Nephron (organoid): Measurements from ENCODE around the gene CECR2.

Source experiments
- H3K27ac Mint-ChIP-seq, 3 experiments: 2 replicates each; pipeline ENCODE4 v1.8.0; 2020; ENCODE audit warnings: mixed read lengths in 3 of 3, mild to moderate bottlenecking in 2 of 3, moderate library complexity in 1 of 3
- H3K27me3 Mint-ChIP-seq: 2 replicates; pipeline ENCODE4 v1.8.0; 2021; ENCODE audit warnings: low read depth, mild to moderate bottlenecking, moderate library complexity, mixed read lengths
- H3K36me3 Mint-ChIP-seq: 2 replicates; pipeline ENCODE4 v1.8.0; 2020; ENCODE audit warnings: low read depth, mixed read lengths
- H3K4me1 Mint-ChIP-seq: 2 replicates; pipeline ENCODE4 v1.8.0; 2020; ENCODE audit warnings: mixed read lengths
- H3K4me3 Mint-ChIP-seq, 3 experiments: 2 replicates each; pipeline ENCODE4 v1.8.0; 2020; ENCODE audit warnings: mild to moderate bottlenecking in 3 of 3, mixed read lengths in 3 of 3, moderate library complexity in 2 of 3
- H3K9me3 Mint-ChIP-seq: 2 replicates; pipeline ENCODE4 v1.8.0; 2020; ENCODE audit warnings: mixed read lengths
- TF ChIP-seq, protein P1 (sequence below), 3 experiments: fragments of 200-600 bp; sonication (generic); IDR thresholded peaks; one replicate each; pipeline ENCODE4 v1.5.0; 2021; ENCODE audit warnings: antibody characterized with exemption in 3 of 3; ENCODE audit not compliant: unreplicated experiment in 3 of 3

Gene CECR2

DNA sequence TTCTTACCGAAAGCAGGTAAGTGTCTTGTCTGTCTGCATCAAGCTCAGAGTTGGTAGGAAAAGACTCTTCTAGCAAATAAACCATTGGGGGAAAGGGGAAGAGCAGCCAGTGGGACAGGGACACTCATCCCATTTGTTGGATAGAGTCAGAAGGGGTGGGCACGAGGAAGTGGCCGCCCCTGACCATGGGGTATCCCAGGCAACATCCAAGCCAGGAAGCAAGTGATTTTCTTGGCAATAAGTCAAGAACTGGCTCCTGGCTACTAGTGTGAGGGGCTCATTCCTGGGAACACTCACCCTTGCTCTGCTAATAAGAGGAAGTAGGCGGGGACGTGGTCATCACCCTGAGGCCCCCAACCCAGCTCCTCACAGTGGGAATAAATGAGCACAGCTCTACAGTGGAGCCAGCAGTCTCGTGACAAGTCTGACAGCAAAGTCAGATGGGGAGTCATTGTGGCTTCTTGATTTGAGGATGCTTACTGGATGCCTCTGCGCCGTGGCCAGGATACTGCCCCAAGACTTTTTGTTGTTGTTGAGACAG lies 200.8 kb downstream of the CECR2 start:
- Mint-ChIP-seq H3K4me3 (peak overlapping the region; percentile 34 to 65 (median 47)), H3K4me1 (peaks cover 41% of the 10 kb centered on the region), H3K36me3 (no peaks in the 10 kb centered on the region), H3K27me3 (no peaks in the 10 kb centered on the region), H3K27ac (peak overlapping the region; percentile 89 to 95 (median 94)), H3K9me3 (no peaks in the 10 kb centered on the region)
- TF ChIP-seq, protein P1, sequence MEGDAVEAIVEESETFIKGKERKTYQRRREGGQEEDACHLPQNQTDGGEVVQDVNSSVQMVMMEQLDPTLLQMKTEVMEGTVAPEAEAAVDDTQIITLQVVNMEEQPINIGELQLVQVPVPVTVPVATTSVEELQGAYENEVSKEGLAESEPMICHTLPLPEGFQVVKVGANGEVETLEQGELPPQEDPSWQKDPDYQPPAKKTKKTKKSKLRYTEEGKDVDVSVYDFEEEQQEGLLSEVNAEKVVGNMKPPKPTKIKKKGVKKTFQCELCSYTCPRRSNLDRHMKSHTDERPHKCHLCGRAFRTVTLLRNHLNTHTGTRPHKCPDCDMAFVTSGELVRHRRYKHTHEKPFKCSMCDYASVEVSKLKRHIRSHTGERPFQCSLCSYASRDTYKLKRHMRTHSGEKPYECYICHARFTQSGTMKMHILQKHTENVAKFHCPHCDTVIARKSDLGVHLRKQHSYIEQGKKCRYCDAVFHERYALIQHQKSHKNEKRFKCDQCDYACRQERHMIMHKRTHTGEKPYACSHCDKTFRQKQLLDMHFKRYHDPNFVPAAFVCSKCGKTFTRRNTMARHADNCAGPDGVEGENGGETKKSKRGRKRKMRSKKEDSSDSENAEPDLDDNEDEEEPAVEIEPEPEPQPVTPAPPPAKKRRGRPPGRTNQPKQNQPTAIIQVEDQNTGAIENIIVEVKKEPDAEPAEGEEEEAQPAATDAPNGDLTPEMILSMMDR (IDR thresholded peaks at IDR 0.05; ENCODE audit: unreplicated experiment in 3 of 3): no peak

DNA sequence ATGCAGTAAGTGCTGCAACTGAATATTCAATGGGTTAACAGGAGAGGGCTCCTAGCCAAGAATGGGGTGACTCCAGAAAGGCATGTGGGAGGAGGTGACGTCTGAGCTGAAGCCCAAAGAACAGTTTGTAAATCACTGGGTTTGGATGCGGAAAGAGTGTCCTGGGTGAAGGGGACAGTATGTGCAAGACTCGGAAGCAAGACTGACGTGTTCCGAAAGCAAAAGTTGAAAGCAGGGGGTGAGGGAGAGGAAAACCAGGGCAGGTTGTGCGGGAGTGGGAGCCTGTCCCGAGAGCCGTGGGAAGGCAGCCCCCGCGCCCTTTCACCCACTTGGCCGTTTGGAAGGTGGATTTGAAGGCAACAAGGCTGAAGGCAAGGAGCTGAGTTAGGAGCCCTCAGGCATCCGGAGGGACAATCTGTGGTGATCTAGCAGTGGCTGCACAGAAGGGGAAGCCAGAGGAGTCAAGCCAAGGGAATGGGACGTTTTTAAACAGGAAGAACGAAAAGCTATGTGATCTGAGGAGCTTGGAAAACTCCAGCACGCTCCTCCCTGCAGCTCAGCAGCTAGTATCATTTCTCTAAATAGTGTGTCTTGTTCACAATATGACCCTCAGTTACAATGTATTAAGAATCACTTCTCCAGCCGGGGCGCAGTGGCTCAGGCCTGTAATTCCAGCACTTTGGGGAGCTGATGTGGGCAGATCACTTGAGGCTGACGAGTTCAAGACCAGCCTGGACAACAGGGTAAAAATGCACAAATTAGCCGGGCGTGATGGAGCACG lies 201.8 kb downstream of the CECR2 start:
- peaks cover 39% of the 10 kb centered on the region for H3K4me1 Mint-ChIP-seq
- peak overlapping the region; percentile 94 to 95 (median 95) for H3K27ac Mint-ChIP-seq
- TF ChIP-seq, protein P1 (IDR thresholded peaks at IDR 0.05; ENCODE audit: unreplicated experiment in 3 of 3): no peak
- H3K36me3 Mint-ChIP-seq: no peaks in the 10 kb centered on the region
- no peaks in the 10 kb centered on the region for H3K9me3 Mint-ChIP-seq
- no peaks in the 10 kb centered on the region for H3K27me3 Mint-ChIP-seq
- peak overlapping the region; percentile 60 to 77 (median 65) for H3K4me3 Mint-ChIP-seq

DNA sequence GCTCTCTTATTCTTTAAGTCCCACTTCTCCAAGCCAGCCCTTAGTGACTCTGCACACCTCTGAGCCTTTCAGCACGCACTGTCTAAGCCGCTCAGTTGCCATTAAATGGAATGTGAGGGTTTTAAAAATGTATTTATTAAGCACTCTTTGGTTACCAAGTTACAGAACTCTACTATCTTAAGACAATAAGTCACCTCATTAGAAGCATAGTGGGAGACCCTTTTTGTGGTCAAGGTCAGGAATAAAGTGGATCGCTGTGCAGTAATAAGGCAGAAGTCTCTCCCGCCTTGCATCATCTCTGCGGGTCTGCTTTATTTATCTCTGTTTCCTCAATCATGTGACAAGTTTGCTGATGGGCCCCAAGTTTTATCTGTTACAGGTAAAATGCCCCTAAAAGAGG lies 205.9 kb downstream of the CECR2 start:
- Mint-ChIP-seq H3K27ac (peak overlapping the region in 2 of 3 experiments; percentile 35 to 72), H3K27me3 (no peaks in the 10 kb centered on the region), H3K4me3 (no peak overlapping the region), H3K4me1 (peaks cover 22% of the 10 kb centered on the region), H3K36me3 (no peaks in the 10 kb centered on the region), H3K9me3 (no peaks in the 10 kb centered on the region)
- TF ChIP-seq, protein P1 (IDR thresholded peaks at IDR 0.05; ENCODE audit: unreplicated experiment in 3 of 3): no peak

DNA sequence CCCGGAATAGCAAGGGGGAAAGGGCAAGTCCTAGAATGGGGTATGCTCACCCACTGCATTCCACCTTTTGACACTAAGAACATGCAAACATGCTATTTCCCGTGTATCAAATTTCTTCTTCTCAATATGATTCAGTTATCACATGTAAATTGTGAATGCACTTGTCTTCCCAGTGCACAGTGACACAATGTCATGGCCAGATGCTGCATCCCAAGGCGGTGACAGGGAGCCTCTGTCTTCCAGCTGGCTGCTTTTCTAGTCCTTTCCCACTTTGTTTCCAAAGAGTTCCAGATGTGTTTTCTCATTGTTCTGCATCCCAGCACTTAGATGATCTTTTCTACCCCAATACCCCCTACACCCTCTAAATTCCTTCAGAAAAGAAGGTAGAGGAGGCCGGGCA lies 206.4 kb downstream of the CECR2 start:
- no peak overlapping the region for H3K4me3 Mint-ChIP-seq
- peak overlapping the region in 2 of 3 experiments; percentile 35 to 72 for H3K27ac Mint-ChIP-seq
- no peaks in the 10 kb centered on the region for H3K9me3 Mint-ChIP-seq
- H3K4me1 Mint-ChIP-seq: peaks cover 19% of the 10 kb centered on the region
- TF ChIP-seq, protein P1 (IDR thresholded peaks at IDR 0.05; ENCODE audit: unreplicated experiment in 3 of 3): no peak
- no peaks in the 10 kb centered on the region for H3K36me3 Mint-ChIP-seq
- no peaks in the 10 kb centered on the region for H3K27me3 Mint-ChIP-seq

DNA sequence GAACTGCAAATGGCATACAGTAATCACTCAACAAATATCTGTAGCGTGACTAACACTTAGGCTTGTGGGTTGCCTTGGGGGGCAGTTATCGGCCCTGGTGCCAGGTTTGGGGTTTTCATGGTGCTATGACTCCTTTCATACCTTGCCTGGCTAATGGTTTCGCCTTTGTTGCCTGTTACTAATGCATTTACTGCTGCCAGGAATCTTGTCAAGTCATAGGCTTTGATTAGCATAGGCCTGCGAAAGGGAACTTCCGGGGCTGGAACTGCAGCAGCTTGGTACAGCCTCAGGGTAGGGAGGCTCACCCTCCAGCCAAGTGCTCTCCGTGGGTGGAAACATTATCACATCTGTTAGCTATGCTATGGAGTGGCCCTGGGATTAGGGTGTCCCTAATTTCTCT lies 207.2 kb downstream of the CECR2 start:
- Mint-ChIP-seq H3K27ac (peak overlapping the region in 1 of 3 experiments; percentile 51), H3K4me3 (no peak overlapping the region), H3K27me3 (no peaks in the 10 kb centered on the region), H3K4me1 (peaks cover 12% of the 10 kb centered on the region), H3K36me3 (no peaks in the 10 kb centered on the region), H3K9me3 (no peaks in the 10 kb centered on the region)
- TF ChIP-seq, protein P1 (IDR thresholded peaks at IDR 0.05; ENCODE audit: unreplicated experiment in 3 of 3): no peak
